ENCODE data around the gene LNX2.

Gene LNX2

DNA sequence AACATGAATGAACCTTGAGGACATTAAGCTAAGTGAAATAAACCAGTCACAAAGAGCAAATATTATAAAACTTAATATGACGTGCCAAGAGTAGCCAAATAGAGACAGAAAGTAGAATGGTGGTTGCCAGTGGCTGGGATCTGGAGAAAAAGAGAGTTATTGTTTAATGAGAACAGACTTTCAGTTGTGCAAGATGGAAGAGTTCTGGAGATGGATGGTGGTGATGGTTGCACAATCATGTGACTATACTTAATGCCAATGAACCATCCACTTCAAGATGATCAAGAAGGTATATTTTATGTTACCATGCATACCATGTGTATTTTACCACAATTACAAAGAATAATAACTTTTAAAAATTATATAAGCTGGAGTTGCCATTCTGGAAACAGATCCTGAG lies 104.2 kb downstream of the LNX2 start:
- H3K36me3 ChIP-seq (ENCODE audit: insufficient read depth, low read length): no peaks in the 10 kb centered on the region
- TF ChIP-seq EZH2 (IDR thresholded peaks at IDR 0.05; ENCODE audit: borderline replicate concordance, low read length): no peak
- TF ChIP-seq, protein P1, sequence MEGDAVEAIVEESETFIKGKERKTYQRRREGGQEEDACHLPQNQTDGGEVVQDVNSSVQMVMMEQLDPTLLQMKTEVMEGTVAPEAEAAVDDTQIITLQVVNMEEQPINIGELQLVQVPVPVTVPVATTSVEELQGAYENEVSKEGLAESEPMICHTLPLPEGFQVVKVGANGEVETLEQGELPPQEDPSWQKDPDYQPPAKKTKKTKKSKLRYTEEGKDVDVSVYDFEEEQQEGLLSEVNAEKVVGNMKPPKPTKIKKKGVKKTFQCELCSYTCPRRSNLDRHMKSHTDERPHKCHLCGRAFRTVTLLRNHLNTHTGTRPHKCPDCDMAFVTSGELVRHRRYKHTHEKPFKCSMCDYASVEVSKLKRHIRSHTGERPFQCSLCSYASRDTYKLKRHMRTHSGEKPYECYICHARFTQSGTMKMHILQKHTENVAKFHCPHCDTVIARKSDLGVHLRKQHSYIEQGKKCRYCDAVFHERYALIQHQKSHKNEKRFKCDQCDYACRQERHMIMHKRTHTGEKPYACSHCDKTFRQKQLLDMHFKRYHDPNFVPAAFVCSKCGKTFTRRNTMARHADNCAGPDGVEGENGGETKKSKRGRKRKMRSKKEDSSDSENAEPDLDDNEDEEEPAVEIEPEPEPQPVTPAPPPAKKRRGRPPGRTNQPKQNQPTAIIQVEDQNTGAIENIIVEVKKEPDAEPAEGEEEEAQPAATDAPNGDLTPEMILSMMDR (IDR thresholded peaks at IDR 0.05; ENCODE audit: low read length): no peak
- H3F3A ChIP-seq (ENCODE audit: insufficient read depth, low read length): no peaks in the 10 kb centered on the region
- no peaks in the 10 kb centered on the region for H4K20me1 ChIP-seq (ENCODE audit: insufficient read depth, low read length)
- H3K4me2 ChIP-seq (ENCODE audit: low read length): no peak overlapping the region
- H3K79me2 ChIP-seq (ENCODE audit: insufficient read depth, low read length): no peaks in the 10 kb centered on the region
- H3K4me3 ChIP-seq (ENCODE audit: low read depth, low read length, poor library complexity, severe bottlenecking): no peak overlapping the region
- H3K27ac ChIP-seq (ENCODE audit: low read depth, low read length, poor library complexity, severe bottlenecking): no peak overlapping the region
- H2AFZ ChIP-seq (ENCODE audit: low read length): no peak overlapping the region
- H3K9me3 ChIP-seq (ENCODE audit: low read length): no peaks in the 10 kb centered on the region
- H3K27me3 ChIP-seq (ENCODE audit: insufficient read depth, low read length): no peaks in the 10 kb centered on the region
- H3K4me1 ChIP-seq (ENCODE audit: insufficient read depth, low read length, severe bottlenecking): no peaks in the 10 kb centered on the region
- no peak overlapping the region for H3K9ac ChIP-seq (ENCODE audit: low read length)
- no peaks in the 10 kb centered on the region for H3K9me2 ChIP-seq (ENCODE audit: low read depth, low read length)

DNA sequence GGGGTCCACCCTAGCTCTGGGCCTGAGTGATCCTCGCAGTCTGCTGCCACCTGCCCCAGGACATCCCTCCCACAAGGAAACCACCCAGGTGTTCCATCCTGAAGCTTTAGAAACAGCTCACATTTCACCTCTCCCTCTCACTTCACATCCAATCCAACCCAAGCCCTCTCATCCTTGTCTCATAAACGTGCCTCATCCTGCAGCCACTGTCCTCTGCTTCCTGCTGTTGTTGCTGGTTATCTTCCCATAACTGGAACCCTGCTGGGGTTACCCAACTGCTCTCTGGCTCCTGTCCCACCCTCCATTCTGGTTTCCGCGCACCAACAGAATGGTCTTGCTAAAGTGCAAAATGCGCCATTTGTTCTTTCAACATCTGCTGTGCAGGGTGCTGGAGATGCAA lies 110.2 kb downstream of the LNX2 start:
- no peaks in the 10 kb centered on the region for H3K79me2 ChIP-seq (ENCODE audit: insufficient read depth, low read length)
- H3K9me3 ChIP-seq (ENCODE audit: low read length): no peaks in the 10 kb centered on the region
- H3K9ac ChIP-seq (ENCODE audit: low read length): no peak overlapping the region
- no peaks in the 10 kb centered on the region for H3F3A ChIP-seq (ENCODE audit: insufficient read depth, low read length)
- no peaks in the 10 kb centered on the region for H3K9me2 ChIP-seq (ENCODE audit: low read depth, low read length)
- no peak overlapping the region for H3K4me2 ChIP-seq (ENCODE audit: low read length)
- no peak overlapping the region for H2AFZ ChIP-seq (ENCODE audit: low read length)
- H3K4me1 ChIP-seq (ENCODE audit: insufficient read depth, low read length, severe bottlenecking): no peaks in the 10 kb centered on the region
- H3K27ac ChIP-seq (ENCODE audit: low read depth, low read length, poor library complexity, severe bottlenecking): no peak overlapping the region
- TF ChIP-seq, protein P1 (IDR thresholded peaks at IDR 0.05; ENCODE audit: low read length): no peak
- no peak for TF ChIP-seq EZH2 (IDR thresholded peaks at IDR 0.05; ENCODE audit: borderline replicate concordance, low read length)
- no peaks in the 10 kb centered on the region for H3K27me3 ChIP-seq (ENCODE audit: insufficient read depth, low read length)
- no peak overlapping the region for H3K4me3 ChIP-seq (ENCODE audit: low read depth, low read length, poor library complexity, severe bottlenecking)
- H3K36me3 ChIP-seq (ENCODE audit: insufficient read depth, low read length): no peaks in the 10 kb centered on the region
- H4K20me1 ChIP-seq (ENCODE audit: insufficient read depth, low read length): no peaks in the 10 kb centered on the region

DNA sequence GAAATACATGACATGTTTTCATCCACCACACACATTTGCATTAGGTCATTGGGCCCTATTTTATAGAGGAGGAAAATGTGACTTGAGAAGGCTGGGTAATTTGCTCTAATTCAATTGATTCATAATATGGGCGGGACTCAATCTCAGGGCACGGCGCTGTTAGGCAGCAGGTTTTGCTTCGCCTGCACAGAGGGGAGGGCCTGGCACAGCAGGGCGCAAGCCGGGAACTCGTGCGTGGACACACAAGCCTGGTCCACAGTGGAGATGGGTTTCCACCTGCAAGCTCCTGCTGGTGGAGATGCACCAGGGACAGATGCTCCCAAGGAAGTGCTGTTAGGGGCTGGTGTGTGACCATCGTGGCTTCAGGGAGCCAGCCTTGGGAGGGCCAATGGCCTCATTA lies 111.5 kb downstream of the LNX2 start:
- Histone ChIP-seq H3K9ac (ENCODE audit: low read length) (no peak overlapping the region), H3K27me3 (ENCODE audit: insufficient read depth, low read length) (no peaks in the 10 kb centered on the region), H3K9me2 (ENCODE audit: low read depth, low read length) (no peaks in the 10 kb centered on the region), H3K9me3 (ENCODE audit: low read length) (no peaks in the 10 kb centered on the region), H3K27ac (ENCODE audit: low read depth, low read length, poor library complexity, severe bottlenecking) (no peak overlapping the region), H3F3A (ENCODE audit: insufficient read depth, low read length) (no peaks in the 10 kb centered on the region), H3K36me3 (ENCODE audit: insufficient read depth, low read length) (no peaks in the 10 kb centered on the region), H3K4me2 (ENCODE audit: low read length) (no peak overlapping the region), H3K4me3 (ENCODE audit: low read depth, low read length, poor library complexity, severe bottlenecking) (no peak overlapping the region), H3K4me1 (ENCODE audit: insufficient read depth, low read length, severe bottlenecking) (no peaks in the 10 kb centered on the region), H3K79me2 (ENCODE audit: insufficient read depth, low read length) (no peaks in the 10 kb centered on the region), H2AFZ (ENCODE audit: low read length) (no peak overlapping the region), H4K20me1 (ENCODE audit: insufficient read depth, low read length) (no peaks in the 10 kb centered on the region)
- no peak for TF ChIP-seq EZH2 (IDR thresholded peaks at IDR 0.05; ENCODE audit: borderline replicate concordance, low read length)
- TF ChIP-seq, protein P1 (IDR thresholded peaks at IDR 0.05; ENCODE audit: low read length): no peak
